Breast epithelium (tissue), 3 donors: ENCODE measurements around the gene IHH.

Experiments used
- POLR2A ChIP-seq: fragments of 450-650 bp; IDR thresholded peaks from one replicate; pipeline ENCODE4 v1.6.1; 2016; ENCODE audit warnings: antibody characterized with exemption, mild to moderate bottlenecking, moderate library complexity
- TF ChIP-seq, protein P1 (sequence below), 3 donors: fragments of 450-650 bp; IDR thresholded peaks; one replicate each; pipeline ENCODE4 v1.5.1; 2016 to 2017; ENCODE audit warnings: antibody characterized with exemption in 3 of 3, mild to moderate bottlenecking in 3 of 3, moderate library complexity in 3 of 3

DNA sequence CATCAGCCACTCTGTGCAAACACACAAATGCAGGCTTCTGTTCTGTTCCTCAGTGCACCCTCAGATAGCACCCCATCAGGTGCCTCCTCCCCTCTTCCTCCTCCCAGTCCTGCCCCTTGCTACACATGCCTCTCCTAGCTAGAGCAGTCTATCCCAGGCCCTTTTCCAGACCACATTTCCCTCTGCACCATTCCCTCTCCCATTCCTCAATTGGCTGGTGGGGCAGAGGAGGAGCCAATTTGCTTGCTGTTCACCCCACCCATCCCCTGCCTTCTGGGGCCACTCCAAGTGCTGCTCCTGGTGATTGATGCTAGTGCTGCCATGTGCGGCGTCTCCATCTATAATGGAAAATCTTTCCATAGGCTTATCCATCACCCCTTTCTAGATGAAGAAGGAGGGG lies 24.8 kb downstream of the IHH start:
- TF ChIP-seq, protein P1, sequence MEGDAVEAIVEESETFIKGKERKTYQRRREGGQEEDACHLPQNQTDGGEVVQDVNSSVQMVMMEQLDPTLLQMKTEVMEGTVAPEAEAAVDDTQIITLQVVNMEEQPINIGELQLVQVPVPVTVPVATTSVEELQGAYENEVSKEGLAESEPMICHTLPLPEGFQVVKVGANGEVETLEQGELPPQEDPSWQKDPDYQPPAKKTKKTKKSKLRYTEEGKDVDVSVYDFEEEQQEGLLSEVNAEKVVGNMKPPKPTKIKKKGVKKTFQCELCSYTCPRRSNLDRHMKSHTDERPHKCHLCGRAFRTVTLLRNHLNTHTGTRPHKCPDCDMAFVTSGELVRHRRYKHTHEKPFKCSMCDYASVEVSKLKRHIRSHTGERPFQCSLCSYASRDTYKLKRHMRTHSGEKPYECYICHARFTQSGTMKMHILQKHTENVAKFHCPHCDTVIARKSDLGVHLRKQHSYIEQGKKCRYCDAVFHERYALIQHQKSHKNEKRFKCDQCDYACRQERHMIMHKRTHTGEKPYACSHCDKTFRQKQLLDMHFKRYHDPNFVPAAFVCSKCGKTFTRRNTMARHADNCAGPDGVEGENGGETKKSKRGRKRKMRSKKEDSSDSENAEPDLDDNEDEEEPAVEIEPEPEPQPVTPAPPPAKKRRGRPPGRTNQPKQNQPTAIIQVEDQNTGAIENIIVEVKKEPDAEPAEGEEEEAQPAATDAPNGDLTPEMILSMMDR (IDR thresholded peaks at IDR 0.05): no peak
- no peak for TF ChIP-seq POLR2A
